HG02885 (cell line): ENCODE measurements around the gene LRMDA.

Source experiments
- ATAC-seq: cut with Tn5 transposase; IDR thresholded peaks from one replicate; pipeline ENCODE4 v1.9.1; 2021; ENCODE audit warnings: mild to moderate bottlenecking; ENCODE audit not compliant: unreplicated experiment, poor library complexity

LRMDA gene

DNA sequence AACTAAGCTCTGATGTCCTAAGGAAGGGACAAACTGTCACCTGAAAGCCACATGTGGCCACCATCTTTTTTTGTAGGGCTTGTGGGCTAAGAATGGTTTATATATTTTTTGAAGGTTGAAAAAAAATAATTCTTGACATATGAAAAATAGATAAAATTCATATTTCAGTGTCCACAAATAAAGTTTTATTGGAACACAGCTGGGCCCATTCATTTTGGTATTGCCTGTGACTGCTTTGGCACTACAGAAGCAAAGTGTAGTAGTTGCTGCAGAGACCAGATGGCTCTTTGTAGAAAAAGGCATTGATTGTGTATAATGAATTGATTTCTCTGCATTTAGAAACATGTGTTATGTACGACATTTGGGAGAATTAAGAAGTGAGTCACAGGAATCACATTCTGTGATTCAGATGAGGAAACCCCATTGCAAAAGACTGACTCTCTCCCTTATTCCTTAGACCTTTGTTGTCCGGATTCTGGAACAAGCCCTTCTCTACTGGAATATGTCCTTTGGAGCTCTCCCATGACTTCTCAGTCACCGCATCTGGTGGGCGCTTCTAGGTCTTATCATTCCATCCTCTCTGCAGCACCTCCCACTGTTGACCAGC is 438.7 kb downstream of the LRMDA start:
- no peak for ATAC-seq

DNA sequence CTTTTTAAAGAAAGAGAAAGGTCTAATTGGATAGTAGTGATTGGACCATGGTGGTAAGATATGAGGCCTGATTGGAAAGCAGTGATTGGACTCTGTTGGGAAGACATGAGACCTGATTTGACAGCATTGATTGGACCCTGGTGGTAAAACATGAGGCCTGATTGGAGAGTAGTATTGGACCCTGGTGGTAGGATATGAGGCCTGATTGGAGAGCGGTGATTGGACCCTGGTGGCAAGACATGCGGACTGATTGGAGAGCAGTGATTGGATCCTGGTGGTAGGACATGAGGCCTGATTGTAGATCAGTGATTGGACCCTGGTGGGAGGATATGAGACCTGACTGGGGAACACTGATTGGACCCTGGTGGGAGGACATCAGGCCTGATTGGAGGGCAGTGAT is 444.3 kb downstream of the LRMDA start:
- no peak for ATAC-seq

DNA sequence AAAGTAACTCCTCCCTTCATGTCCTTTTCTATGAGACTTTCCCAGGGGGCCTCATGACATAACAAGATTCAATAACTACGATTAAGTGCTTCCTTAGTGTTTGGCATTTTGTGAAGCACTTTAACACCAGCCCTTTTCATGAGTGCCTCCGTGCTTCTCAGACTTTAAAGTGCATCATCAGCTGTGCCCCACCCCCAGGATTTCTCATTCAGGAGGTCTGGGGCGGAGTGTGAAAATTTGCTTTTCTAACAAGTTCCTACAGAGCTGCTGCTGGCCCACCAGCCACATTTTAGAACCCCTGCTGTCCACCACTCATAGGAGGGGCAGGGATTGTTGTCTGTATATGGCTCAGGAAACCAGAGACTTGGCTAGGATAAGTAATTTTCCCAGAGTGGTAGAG is 445.3 kb downstream of the LRMDA start:
- no peak for ATAC-seq

DNA sequence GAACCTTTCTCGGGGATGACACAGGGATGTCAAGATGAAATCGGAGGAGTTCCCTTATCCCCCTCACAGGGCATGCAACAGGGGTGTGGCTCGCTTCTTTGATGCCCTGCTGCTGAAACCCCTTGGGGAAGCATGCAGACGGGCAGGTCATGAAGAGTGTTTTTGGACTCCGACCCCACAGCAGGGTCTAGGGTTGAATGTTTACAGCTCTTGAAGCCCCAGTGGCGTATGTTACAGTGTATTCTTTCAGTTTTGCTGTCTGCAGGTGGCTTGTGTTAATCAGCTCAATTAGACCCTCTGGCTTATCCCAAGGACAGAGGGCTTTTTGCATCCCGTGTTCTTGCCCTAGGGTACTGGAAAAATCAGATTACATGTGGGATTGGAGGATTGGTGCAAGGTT is 446.5 kb downstream of the LRMDA start:
- no peak for ATAC-seq

DNA sequence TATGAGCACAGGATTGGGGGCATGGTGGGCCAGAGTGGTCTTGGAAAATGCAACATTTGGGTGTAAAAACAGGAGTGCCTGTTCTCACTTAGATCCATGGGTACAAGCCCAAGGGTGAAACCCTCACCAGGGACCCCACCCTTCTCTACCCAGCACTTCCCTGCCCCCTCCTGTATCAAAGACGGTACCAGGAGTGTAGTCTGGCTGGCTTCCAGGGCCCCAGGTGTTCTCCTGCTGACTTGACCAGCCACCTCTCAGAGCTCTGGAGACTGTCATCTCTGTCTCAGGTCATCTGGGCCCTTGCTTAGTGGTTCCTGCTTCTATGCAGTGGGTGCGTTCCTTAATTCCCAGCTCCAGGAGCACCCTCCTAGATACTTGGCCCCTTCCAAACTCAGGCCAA is 447.2 kb downstream of the LRMDA start:
- no peak for ATAC-seq

DNA sequence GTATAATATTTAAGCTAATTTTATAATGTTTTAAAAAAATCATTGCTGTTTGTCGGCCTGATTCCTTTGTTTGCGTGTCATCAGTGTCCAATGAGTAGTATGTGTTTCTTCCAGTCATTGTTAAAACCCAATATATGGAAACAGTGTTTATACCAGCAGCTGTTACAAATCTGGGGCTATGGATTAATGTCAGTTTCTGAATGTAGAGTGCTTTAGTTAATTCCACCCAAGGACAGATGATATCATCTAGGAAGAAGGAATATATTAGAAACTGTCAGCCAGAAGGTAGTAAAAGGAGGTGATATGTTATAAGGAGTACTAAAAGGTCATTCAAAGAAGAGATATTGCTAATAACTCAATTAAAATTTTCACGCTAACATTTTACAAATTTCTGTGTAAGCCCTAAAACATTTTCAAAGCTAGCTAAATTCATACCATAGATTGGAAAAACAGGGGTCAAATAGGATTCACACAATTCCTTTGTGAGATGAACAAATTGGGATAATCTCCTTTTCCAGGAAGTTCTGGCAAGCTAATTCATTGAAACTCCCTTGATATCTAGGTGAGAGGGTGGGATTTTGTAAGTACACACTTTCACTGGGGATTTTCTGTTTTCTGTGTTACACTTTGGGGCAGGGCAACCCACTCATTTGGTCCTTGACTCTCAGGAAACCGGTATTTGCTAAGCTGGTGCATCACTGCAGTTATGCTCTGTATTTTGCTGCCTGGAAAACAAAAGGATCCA is 448.8 kb downstream of the LRMDA start:
- ATAC-seq, result no peak

DNA sequence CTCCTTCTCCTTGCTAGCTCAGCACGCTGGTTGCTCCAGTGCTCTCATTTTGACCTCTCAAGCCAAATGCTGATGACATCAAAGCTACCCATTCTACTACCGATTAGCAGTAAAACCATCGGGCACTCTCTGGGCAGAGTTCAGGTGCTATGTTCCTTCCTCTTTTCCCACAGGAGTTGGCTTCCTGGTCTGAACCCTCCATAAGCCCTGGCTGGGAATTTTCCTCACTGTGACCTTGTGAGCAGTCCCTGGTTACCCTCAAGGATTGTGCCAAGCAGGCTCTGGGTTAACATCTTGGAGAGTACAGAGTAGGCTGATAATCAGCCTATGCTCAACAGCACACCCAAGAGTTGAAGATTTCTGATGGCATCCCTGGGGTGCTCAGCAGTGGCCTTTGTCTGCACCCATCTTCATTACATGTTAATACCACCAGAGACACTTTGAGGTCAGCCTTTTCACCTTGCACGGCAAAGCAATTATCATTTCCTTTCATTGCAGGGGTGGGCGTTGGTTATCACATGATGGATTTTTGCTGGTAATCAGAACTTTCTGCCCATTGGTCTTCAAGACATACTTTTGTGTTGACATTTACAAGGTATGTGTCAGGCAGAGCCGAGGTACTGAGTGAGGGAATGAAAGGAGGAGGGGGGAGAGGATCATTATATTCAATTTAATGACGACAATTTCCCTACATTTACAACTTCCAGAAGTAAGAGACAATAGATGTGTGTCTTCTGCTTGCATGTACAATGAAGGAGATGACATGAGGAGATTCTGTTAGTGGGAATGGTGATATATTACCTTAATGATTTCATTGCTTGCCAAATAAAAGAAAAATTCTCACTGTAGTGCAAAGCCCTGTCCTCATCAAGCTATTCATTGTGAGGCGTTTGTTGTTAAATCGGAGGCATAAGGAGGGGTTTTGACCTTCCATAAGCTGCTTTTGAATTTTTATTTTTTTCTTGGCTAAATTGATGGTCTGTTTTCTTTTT is 452.0 kb downstream of the LRMDA start:
- ATAC-seq, result no peak

DNA sequence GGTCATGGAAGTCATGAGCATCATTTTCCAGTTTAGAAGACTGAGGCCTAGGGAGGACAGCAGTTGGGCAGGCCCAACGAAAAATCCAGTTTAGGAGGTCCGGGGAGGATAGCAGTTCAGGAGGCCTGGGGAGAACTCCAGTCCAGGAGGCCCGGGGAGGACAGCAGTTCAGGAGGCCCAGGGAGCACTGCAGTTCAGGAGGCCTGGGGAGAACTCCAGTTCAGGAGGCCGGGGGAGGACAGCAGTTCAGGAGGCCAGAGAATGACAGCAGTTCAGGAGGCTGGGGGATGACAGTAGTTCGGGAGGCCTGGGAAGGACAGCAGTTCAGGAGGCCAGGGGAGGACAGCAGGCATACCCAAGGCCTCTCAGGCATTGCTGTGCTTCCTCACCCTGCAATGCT is 453.4 kb downstream of the LRMDA start:
- no peak for ATAC-seq

DNA sequence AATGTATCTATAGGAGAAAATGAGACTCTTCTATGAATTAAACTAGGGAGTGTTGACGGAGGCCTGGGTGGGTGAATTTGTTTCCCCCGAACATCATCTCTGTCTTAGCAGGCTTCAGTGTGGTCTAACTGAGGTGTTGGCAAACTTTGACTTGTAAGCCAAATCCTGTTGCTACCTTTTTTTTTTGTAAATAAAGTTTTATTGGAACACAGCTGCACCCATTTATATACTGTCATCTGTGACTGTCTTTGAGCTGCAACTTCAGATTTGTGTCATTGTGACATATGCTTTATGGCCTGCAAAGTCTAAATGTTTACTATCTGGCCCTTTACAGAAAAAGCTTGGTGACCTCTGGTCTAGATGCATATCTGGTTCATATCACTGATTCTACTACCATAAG is 455.9 kb downstream of the LRMDA start:
- ATAC-seq, result no peak

DNA sequence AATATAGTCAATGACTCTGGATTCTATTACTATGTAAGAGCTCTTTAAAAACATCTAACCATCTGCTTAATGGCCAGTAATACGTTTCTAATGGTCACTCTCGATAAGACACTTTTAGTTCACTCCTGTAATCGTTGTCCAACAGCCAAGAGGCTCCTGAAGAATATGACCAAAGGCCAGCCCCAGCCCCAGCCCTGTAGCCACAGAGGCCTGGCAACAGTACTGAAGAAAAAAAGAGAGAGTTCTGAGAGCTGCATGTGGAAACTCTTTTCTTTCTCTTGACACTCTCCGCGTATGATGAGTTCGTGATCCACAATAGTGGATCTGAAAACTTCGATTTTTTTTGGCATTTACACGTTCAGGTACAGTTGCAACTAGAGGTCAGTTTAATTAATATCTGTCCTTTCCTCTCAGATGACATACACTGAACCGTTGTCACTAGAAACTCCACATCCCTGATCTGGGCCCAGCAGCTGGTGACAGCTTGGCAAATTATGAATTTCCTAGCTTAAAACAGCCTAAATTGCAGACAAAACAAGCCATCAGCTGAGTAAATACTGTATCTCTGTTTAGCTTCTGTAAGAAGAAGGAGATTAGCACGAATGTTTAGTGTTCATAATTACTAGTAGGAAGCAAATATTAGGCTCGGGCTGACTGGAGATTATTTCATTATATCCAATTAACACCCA is 456.7 kb downstream of the LRMDA start:
- ATAC-seq, result no peak

DNA sequence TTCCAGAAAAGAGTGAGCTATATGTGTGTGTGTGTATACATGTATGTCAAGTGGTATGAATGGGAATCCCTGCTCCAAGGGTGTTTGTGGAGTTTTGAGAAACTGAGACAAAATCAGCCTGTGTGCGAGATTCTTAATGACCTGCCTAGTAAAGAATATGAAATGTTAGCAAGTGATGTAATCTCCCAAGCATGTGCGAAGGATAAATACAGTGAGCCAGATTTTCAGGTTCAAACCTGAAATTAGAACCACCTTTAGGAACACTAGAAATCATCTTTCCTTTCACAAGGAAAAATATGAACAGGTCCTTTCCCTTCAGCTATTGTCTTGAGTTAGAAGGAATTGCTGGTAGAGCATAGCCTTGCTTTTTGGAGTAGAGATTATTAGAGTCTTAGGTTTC is 457.6 kb downstream of the LRMDA start:
- ATAC-seq, result no peak

DNA sequence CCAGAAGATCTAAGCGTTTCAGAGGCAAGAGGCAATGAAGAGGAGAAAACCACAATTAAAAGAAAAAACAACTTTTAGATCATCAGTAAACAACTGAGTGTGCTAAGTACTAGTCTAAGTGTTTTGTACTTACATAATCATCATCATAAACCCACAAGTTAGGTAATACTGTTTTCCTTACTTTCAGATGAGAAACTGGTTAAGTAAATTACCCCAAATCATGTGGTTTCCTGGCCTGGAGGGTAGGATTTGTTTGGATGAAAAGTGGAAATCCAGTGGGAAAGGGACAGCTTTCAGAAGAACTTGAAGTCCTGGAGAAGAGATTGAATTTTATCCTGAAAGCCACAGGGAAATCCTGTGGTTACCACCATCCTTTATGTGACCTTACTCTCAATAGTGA is 463.3 kb downstream of the LRMDA start:
- no peak for ATAC-seq

DNA sequence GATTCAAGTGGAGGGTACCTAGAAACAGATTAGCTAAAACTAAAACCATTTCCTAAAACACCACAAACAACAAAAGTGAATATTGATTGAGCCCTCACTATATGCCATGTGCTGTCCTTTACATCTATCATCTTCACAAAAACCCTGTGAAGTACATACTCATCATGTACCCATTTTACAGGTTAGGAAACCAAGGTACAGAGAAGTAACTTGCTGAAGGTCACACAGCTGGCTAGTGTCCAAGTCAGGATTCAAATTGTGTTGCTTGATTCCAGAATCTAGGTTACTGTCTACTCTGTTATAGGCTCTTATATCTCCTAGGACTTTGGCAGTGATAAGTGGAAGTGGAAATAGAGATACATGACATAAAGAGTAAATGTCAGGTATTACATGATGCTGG is 463.8 kb downstream of the LRMDA start:
- no peak for ATAC-seq

DNA sequence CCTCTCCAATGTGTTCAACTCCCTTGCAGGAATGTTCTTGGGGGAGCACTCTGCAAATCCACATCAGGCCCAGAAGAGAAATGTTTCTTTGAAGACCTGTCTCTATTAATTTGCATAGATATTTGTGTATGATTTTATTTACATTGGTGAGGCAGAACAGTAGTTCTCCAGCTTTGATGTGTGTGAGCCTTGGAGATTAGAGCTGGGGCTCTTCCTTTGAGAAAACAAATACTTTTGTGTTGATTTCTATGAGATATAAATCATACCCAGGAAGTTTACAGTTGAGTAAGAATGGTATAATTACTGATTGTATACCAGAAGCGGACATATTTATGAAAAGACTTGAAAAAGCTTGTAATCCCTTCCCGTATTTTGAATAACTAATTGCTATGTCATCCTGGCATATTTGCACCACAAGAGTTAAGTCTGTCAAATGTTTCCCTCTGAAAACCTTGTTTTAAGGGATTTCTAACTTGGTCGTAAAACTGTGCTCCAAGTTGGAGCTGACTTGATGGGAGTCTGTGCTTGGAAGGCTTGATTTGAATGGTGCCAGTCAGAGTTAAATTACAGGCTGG is 468.5 kb downstream of the LRMDA start:
- no peak for ATAC-seq

DNA sequence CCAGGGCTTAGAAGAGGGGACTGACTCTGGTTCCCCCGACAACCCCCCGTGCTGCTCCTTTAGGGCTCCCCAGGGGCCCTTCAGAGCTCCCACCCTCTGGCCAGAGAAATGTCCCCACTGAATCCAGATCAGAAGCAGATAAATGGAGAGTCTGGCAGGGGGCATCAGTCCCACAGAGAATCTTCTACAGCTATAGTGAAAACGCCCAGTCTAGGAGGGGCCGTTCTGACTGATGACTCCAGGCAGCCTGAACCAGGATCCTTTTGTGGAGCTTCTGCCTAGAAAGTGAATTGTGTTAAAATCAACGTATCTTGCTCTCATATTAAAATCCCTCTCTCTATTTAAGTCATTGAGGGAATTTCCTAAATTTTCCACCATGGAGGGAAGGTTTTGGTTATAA is 471.4 kb downstream of the LRMDA start:
- no peak for ATAC-seq

DNA sequence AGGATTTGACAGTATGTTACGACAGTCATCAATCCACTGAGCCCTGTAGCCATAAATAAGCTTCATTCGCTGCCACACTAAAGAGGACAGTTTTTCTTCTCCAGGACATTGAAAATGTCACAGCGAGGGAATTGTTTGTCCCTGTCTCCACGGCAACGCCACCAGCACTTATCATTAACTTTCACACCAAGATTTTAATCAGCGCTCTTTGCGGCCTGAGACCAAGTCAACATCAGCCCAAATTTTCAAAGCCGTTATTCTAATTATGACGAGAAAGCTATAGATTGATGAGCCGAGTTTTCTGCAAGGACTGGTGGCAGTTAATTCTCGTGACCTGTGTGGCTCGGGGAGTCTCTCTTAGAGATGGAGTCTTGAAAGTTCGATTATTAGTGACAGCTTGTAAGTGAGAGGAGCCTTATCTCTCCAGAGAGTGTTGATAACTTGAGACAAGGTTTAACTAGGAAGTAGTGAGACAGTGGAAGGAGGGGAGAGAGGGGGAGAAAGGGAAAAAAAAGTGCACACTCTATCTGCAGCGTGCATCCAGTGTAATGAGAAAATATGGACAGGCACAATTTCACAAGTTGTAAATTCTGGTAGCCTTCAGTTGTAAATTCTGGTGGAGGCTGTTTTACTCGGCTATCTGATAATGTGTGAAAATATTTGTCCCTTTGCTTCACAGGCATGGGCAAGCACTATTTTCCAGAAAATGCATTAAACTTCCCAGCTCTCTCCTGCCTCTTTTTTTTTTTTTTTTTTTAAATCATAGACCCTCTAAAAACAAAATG is 473.3 kb downstream of the LRMDA start:
- ATAC-seq, result no peak

DNA sequence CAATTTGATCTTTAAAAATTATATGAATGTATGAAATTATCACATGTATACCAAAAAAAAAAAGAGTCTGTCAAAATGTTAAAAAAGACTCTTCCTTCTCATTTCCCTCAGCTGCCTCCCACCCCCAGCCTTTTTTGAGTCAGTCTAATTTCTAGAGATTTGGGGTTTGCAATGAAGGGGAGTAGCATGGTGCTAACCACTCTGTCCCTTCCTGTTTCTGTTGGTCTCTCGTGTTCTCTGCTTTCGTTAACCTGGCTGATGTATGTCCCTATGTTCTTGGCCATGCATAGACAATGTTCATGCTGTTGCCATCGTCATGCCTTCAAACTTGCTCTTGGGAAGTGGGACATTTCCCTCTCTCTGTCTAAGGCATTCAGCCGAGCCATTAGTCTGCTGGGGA is 474.1 kb downstream of the LRMDA start:
- no peak for ATAC-seq

DNA sequence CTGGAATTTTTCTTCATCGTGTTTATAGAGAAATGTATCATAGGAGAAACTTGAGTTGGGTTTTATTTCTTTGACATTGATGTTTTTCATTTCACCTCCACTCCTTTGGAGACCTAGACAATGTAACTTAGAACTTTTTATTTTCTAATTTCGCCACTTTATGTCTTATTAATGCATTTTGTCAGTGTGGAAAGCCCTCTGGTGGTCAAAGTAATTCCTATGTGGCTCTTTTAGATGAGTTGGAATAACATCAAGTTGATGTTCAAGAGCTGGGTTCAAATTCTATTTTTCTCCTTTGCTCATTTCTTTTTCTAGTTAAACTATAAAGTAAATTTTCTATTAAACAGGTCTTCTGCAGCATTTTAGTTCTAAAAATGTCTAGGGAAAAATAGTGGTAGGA is 478.6 kb downstream of the LRMDA start:
- no peak for ATAC-seq

DNA sequence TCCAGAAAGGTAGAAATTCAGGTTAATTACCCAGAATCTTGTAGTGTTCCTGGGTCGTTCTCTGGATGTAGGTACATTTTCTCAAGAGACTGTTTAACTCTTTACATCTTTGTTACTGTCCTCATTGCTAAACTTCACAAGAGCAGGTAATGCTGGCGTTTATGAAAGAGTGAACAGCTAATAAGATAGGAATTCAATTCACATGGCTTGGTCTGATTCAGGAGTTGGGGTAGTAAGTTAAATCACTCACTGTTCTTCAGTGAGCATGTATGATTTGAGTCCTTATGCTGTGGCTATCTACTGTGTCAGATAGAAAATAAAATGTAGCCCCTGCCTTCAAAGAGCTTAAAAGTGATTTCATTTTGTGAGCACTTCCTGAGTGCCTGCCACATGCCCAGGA is 480.0 kb downstream of the LRMDA start:
- no peak for ATAC-seq

DNA sequence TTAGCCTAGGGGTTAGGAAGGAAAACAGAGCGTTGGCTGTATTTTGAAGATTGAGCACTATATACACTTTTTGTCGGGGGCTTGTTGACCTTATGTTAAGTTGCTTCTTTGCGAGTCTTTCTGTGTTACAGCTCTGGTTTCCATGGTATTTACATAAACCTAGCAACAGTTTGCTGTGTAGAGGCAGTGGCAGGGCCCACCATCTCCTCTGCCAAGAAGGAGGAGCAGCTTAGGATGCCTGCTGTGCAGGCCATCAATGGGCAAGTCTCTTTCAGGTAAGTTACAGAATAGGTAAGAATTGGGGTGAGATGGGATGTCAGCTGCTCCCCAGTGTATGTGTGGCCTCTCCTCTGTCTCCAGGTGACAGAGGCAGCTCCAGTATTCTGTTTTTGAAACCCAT is 485.5 kb downstream of the LRMDA start:
- ATAC-seq, result no peak
